Activated naive CD8-positive, alpha-beta T cell treated with anti-CD3 and anti-CD28 coated beads, Interleukin-2, amount 50 U/mL, for 24 hours (primary cell): ENCODE results near the gene APOBEC3G.
A peak's percentile ranks its signal among the peaks of the same experiment; 100 is the strongest.
"Not testable (repeated sequence)": the region's sequence is repeated elsewhere in the genome, so short reads cannot be mapped to it uniquely, and the experiment has no call there.

Source experiments
- ATAC-seq: fragments of 150-1000 bp; cut with Tn5 transposase; one replicate; pipeline ENCODE4 v1.10.0; 2021
- DNase-seq: peaks from one replicate; pipeline ENCODE4 v3.0.0; 2021
- H3K27ac Mint-ChIP-seq: one replicate; pipeline ENCODE4 v1.8.0; 2021; ENCODE audit warnings: mild to moderate bottlenecking, mixed read lengths
- H3K27me3 Mint-ChIP-seq: one replicate; pipeline ENCODE4 v1.8.0; 2021; ENCODE audit warnings: mixed read lengths
- H3K36me3 Mint-ChIP-seq: one replicate; pipeline ENCODE4 v1.8.0; 2021; ENCODE audit warnings: low read depth, mixed read lengths
- H3K4me1 Mint-ChIP-seq: one replicate; pipeline ENCODE4 v1.8.0; 2021; ENCODE audit warnings: mixed read lengths
- H3K4me3 Mint-ChIP-seq: one replicate; pipeline ENCODE4 v1.8.0; 2021; ENCODE audit warnings: mild to moderate bottlenecking, moderate library complexity, mixed read lengths
- H3K9me3 Mint-ChIP-seq: one replicate; pipeline ENCODE4 v1.8.0; 2021; ENCODE audit warnings: mixed read lengths

The APOBEC3G gene

DNA sequence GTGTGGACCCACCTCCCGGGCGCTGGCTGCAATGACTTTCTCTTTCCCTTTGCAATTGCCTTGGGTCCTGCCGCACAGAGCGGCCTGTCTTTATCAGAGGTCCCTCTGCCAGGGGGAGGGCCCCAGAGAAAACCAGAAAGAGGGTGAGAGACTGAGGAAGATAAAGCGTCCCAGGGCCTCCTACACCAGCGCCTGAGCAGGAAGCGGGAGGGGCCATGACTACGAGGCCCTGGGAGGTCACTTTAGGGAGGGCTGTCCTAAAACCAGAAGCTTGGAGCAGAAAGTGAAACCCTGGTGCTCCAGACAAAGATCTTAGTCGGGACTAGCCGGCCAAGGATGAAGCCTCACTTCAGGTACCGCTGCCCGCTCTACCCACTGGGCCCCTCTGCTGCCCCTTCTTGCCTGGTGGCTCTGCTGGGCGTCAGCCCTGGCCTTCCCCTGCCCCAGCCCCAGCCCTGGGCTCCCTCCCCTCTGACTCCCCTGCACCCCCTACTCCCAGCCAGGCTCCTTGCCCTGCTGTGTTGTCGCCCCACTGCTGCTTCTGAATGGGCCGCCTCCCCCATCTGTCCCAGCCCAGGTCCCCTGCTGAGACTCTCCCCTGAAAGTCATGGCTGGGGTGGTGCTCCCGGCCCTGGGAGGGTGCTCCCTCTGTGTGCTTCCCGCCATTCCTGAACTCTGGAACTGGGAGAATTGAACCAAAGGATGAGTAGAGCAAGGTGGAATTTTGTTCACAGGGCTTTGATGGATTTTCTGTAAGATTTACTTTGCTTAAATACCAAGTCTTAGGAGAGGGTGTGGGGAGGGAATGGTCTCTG, at the start of gene APOBEC3G:
APOBEC3G (plus strand) TSS at position 250 of the 815 bp plus-strand sequence; CDS start at position 337, 87 bp downstream.
- H3K36me3 Mint-ChIP-seq, result peaks cover 35% of the 10 kb centered on the region
- H3K27ac Mint-ChIP-seq, result peak within 1 kb of the TSS; percentile 93
- ATAC-seq, result peak; percentile 98
- H3K4me1 Mint-ChIP-seq, result peaks cover 71% of the 10 kb centered on the region
- DNase-seq, result peak; percentile 63
- H3K9me3 Mint-ChIP-seq, H3K27me3 Mint-ChIP-seq: not testable (repeated sequence)
- peak within 1 kb of the TSS; percentile 94 for H3K4me3 Mint-ChIP-seq

- ATAC-seq, result no peak
- H3K4me1 Mint-ChIP-seq, result peaks cover 36% of the 10 kb centered on the region
- H3K4me3 Mint-ChIP-seq, result no peak overlapping the region
- no peaks in the 10 kb centered on the region for H3K9me3 Mint-ChIP-seq
- peaks cover 18% of the 10 kb centered on the region for H3K36me3 Mint-ChIP-seq
- DNase-seq, result no peak
- H3K27ac Mint-ChIP-seq, result peak overlapping the region; percentile 14
- H3K27me3 Mint-ChIP-seq, result no peaks in the 10 kb centered on the region
Measured at GRCh38 chr22:39027717-39028116, 49.4 kb upstream of the APOBEC3G start.

GRCh38 chr22:39028281-39028680, 48.8 kb upstream of the APOBEC3G start:
- ATAC-seq (no peak), DNase-seq (no peak)
- H3K4me1 Mint-ChIP-seq, result peaks cover 35% of the 10 kb centered on the region
- no peak overlapping the region for H3K4me3 Mint-ChIP-seq
- H3K27me3 Mint-ChIP-seq, result no peaks in the 10 kb centered on the region
- no peaks in the 10 kb centered on the region for H3K9me3 Mint-ChIP-seq
- peaks cover 18% of the 10 kb centered on the region for H3K36me3 Mint-ChIP-seq
- peak overlapping the region; percentile 14 for H3K27ac Mint-ChIP-seq

DNA sequence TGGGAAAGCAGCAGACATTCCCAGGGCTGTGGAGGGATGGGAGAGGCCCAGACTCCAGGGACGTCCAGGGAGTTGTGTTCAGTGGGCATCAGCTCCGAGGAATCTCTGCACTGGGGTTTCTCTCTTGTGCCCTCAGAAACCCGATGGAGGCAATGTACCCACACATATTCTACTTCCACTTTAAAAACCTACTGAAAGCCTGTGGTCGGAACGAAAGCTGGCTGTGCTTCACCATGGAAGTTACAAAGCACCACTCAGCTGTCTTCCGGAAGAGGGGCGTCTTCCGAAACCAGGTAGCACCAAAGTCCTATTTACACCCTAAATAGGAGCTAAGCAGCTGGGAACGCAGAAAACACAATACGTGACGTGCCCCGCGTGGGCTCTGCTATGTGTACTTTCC, 47.8 kb upstream of the APOBEC3G start:
- no peak for DNase-seq
- Mint-ChIP-seq H3K4me1 (peaks cover 27% of the 10 kb centered on the region), H3K36me3 (peaks cover 13% of the 10 kb centered on the region), H3K4me3 (no peak overlapping the region), H3K27me3 (no peaks in the 10 kb centered on the region), H3K27ac (no peak overlapping the region), H3K9me3 (no peaks in the 10 kb centered on the region)
- ATAC-seq, result no peak

GRCh38 chr22:39030705-39031104, 46.4 kb upstream of the APOBEC3G start:
- Mint-ChIP-seq H3K27me3 (no peaks in the 10 kb centered on the region), H3K36me3 (peaks cover 7% of the 10 kb centered on the region), H3K27ac (no peak overlapping the region), H3K4me3 (no peak overlapping the region), H3K4me1 (peaks cover 14% of the 10 kb centered on the region), H3K9me3 (no peaks in the 10 kb centered on the region)
- ATAC-seq, result no peak
- DNase-seq, result no peak

GRCh38 chr22:39031434-39032295, 45.4 kb upstream of the APOBEC3G start:
- H3K4me3 Mint-ChIP-seq, H3K36me3 Mint-ChIP-seq, H3K27ac Mint-ChIP-seq, ATAC-seq, DNase-seq, H3K9me3 Mint-ChIP-seq, H3K27me3 Mint-ChIP-seq: not testable (repeated sequence)
- peaks cover 17% of the 10 kb centered on the region for H3K4me1 Mint-ChIP-seq

DNA sequence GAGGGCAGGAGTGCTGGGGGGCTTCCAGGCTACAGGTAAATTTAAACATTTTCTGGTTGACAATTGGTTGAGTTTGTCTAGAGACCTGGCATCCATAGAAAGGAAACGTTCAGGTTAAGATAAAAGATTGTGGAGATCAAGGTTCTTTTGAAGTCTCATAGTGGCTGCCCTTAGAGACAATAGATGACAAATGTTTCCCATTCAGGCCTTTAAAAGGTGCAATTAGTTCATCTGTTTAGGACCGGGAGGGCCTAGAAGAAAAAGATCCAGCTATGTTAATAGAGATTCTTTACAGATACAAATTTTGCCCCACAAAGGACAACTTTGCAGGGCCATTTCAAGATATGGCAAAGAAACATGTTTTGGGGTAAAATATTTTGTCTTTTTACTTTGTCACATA, 40.0 kb upstream of the APOBEC3G start:
- not testable (repeated sequence) for H3K27me3 Mint-ChIP-seq, ATAC-seq, H3K9me3 Mint-ChIP-seq, DNase-seq, H3K4me3 Mint-ChIP-seq, H3K36me3 Mint-ChIP-seq
- H3K27ac Mint-ChIP-seq, result peak overlapping the region; percentile 4
- peaks cover 36% of the 10 kb centered on the region for H3K4me1 Mint-ChIP-seq

GRCh38 chr22:39039306-39040126, 37.6 kb upstream of the APOBEC3G start:
- peaks cover 50% of the 10 kb centered on the region for H3K4me1 Mint-ChIP-seq
- ATAC-seq (no peak), DNase-seq (no peak)
- peak overlapping the region; percentile 79 for H3K4me3 Mint-ChIP-seq
- H3K36me3 Mint-ChIP-seq, result no peaks in the 10 kb centered on the region
- peak overlapping the region; percentile 77 for H3K27ac Mint-ChIP-seq
- H3K9me3 Mint-ChIP-seq, result no peaks in the 10 kb centered on the region
- H3K27me3 Mint-ChIP-seq, result no peaks in the 10 kb centered on the region

GRCh38 chr22:39040155-39040537, 36.9 kb upstream of the APOBEC3G start:
- not testable (repeated sequence) for ATAC-seq, DNase-seq, H3K27me3 Mint-ChIP-seq, H3K9me3 Mint-ChIP-seq, H3K36me3 Mint-ChIP-seq
- Mint-ChIP-seq H3K4me3 (peak overlapping the region; percentile 79), H3K4me1 (peaks cover 50% of the 10 kb centered on the region), H3K27ac (peak overlapping the region; percentile 77)

GRCh38 chr22:39040538-39041296, 36.4 kb upstream of the APOBEC3G start, which contains the start of gene APOBEC3F:
Gene APOBEC3F, plus strand, starts transcription at chr22:39040864. Its CDS starts 97 bp downstream, at chr22:39040961.
- peak within 1 kb of the TSS; percentile 86 for H3K27ac Mint-ChIP-seq
- not testable (repeated sequence) for H3K27me3 Mint-ChIP-seq, H3K9me3 Mint-ChIP-seq, H3K36me3 Mint-ChIP-seq
- peaks cover 50% of the 10 kb centered on the region for H3K4me1 Mint-ChIP-seq
- peak within 1 kb of the TSS; percentile 89 for H3K4me3 Mint-ChIP-seq
- ATAC-seq (peak; percentile 97), DNase-seq (peak; percentile 68)

- Mint-ChIP-seq H3K4me1 (peaks cover 41% of the 10 kb centered on the region), H3K27ac (peak overlapping the region; percentile 86), H3K27me3 (no peaks in the 10 kb centered on the region), H3K36me3 (peaks cover 2% of the 10 kb centered on the region), H3K9me3 (no peaks in the 10 kb centered on the region), H3K4me3 (peak overlapping the region; percentile 89)
- DNase-seq, result no peak
- ATAC-seq, result no peak
Measured at GRCh38 chr22:39041908-39042307, 35.2 kb upstream of the APOBEC3G start.

- not testable (repeated sequence) for H3K9me3 Mint-ChIP-seq, H3K36me3 Mint-ChIP-seq, DNase-seq, H3K4me3 Mint-ChIP-seq, ATAC-seq, H3K27me3 Mint-ChIP-seq, H3K27ac Mint-ChIP-seq
- peaks cover 39% of the 10 kb centered on the region for H3K4me1 Mint-ChIP-seq
Measured at GRCh38 chr22:39043063-39043462, 34.0 kb upstream of the APOBEC3G start.

DNA sequence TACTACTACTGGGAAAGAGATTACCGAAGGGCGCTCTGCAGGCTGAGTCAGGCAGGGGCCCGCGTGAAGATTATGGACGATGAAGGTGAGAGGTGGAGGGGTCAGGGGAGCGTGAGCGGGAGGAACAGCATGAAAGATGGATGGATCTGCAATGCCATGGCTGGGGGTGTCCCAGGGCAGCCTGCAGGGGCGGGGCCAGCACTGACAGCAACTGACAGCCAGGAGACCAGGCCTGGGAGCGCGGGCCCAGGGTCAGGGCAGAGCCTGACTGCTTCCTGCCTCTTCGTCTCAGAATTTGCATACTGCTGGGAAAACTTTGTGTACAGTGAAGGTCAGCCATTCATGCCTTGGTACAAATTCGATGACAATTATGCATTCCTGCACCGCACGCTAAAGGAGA, 31.9 kb upstream of the APOBEC3G start:
- H3K27ac Mint-ChIP-seq, H3K36me3 Mint-ChIP-seq, H3K4me3 Mint-ChIP-seq, ATAC-seq, H3K9me3 Mint-ChIP-seq, DNase-seq, H3K27me3 Mint-ChIP-seq: not testable (repeated sequence)
- peaks cover 32% of the 10 kb centered on the region for H3K4me1 Mint-ChIP-seq
